Activated CD4-positive, alpha-beta T cell treated with anti-CD3 and anti-CD28 coated beads for 1 hour (primary cell): ENCODE results near the gene SMIM45.

Experiments used
- DNase-seq: peaks from one replicate; pipeline ENCODE4 v3.0.0-alpha.2; 2020

SMIM45 gene

DNA sequence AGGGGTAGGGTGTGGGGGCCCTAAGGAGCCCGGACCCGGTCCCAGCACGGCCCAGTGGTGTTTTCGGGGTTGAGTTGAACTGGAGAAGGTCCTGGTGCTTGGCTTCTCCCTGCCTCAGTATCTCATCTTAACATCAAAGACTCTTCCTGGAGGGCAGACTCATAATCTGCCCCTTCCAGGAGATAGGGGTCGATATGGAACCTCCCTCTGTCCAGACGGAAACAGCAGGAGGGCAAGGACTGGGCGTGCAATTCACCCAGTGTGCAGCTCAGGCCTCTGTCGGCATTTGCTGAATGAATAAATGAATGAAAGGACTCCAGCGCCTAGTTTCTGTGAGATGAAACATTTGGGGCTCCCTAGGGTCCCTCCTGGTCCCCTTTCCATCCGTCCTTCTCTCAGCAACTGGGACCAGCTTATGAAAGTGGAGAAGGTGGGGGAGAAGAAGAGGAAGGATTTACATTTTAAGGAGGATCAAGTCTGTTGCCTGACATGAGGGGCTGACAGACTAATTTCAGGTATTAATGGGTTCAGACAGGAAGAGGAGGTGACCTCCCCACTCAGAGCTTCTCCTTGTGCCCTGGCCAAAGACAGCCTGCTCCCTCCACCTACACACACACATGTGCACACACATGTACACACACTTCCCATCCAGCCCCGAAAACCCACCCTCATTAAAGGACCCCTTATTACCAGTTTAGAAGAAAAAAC, 36.0 kb upstream of the SMIM45 start:
- DNase-seq, result no peak

DNA sequence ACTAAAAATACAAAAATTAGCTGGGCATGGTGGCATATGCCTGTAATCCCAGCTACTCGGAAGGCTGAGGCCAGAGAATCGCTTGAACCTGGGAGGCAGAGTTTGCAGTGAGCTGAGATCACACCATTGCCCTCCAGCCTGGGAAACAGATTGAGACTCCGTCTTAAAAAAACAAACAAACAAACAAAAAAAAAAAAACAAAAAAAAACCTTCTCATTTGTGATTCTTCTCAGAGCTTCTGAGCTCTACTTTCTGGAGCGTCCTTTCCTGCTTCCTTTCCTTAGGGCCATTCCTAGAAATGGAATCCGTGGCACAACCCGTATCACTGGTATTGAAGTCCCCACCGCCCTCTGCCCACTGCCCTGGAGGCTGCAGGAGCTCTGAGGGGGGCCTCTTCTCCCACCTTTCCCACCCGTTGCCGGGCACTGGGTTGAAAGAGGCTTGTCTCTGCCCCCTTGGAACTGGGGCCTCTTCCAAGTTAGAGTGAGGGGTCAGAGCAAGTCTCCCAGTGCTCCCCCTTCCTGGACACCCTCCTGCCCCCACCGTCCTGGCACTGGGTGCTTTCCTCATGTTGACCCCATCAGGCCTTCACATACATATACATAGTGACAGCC, 35.1 kb upstream of the SMIM45 start:
- no peak for DNase-seq

DNA sequence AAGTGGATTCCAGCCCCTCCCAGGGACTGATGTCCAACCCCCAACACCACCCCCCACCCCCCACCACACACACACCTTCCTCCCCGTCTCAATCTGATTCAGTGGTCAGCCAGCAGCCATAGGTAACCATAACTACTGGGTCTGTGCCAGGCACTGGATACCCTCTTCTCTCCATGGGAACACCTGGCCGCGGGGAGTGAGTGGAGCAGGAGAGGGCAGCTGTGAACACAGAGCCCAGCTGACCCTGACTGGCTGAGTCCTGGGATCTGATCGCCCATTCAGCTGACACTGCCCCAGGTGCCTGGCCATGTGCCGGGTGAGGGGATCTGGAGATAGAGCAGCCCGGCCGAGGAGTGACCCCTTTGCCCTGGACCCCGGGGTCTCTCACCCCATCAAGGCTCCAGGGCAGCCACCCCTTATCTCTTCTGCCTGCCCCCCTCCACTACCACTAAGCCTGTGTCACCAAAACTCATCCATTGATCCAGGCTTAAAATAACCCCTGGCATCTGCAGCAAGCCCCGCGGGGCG, 34.5 kb upstream of the SMIM45 start:
- DNase-seq, result no peak

DNA sequence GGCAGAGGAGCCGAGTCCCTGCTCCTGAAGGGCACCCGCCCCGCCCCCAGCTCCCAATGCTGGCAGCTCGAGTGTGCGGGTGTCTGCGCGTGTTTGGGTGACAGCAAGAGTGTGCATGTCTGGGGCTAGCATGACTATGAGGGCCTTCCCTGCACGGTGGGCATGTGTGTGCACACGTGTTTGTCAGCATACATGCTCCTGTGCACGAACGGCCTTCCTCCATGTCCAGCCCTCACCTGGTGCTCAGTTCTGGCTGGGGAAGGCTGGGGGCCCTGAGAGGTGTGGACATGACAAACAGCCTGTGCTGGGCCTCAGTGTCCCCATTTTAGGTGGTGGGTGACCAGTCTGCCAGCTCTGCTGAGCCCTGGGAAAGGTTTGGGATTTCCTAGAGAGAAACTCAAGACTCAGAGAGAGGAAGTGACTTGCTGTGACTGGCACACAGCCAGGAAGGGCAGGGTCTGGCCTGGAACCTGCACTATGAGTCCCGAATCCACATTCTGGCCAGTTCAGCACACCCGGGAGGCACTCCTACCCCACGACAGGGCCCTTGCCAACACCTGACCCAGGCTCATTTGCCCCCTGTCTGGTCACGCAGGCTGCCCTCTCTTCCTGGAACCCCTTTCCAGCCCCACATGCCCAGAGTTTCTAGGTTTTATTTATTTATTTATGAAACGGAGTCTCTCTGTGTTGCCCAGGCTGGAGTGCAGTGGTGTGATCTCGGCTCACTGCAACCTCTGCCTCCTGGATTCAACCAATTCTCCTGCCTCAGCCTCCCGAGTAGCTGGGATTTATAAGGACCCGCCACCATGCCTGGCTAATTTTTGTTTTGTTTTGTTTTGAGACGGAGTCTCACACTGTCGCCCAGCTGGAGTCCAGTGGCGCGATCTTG, 33.8 kb upstream of the SMIM45 start:
- DNase-seq, result no peak

DNA sequence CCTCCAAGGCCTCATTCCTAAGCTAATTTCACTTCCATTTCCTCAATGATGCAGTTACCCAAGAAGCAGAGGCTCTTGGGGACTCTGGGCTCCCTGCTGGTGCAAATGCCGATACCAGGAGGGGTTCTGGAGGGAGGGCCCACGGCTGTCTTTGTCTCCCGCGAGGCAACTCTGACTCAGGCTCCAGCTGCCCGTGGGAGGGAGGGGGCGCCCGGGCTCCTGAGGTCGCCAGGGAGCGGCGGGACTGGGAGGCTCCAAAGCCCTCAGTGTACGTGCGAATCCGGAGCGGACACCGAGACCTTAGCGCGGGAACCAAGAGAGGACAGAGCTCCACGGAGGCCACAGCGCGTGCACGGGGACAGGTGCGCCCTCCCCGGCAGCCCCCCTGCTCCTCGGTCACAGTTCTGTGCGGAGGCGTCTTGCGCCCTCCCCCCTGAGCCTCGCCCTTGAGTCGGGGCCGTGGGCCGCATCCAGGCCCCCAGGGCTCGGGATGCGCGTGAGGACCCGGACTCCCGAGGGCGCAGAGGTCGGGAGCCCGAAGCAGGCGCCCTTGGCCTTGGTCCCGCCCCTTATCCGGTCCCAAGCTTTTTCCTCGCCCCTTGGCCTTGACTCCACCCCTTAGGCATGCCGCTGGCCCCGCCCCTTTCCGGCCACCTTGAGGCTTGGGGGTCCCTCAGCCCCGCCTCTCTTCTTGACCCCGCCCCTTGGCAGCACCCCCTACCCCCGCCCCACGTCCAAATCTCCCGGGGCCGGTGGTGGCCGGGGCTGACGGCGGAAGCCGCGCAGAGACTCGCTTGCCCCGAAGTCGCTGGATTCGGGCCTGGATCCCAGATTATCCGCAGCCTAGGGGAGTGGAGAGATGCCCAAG, 32.4 kb upstream of the SMIM45 start:
- DNase-seq, result peak; percentile 22

DNA sequence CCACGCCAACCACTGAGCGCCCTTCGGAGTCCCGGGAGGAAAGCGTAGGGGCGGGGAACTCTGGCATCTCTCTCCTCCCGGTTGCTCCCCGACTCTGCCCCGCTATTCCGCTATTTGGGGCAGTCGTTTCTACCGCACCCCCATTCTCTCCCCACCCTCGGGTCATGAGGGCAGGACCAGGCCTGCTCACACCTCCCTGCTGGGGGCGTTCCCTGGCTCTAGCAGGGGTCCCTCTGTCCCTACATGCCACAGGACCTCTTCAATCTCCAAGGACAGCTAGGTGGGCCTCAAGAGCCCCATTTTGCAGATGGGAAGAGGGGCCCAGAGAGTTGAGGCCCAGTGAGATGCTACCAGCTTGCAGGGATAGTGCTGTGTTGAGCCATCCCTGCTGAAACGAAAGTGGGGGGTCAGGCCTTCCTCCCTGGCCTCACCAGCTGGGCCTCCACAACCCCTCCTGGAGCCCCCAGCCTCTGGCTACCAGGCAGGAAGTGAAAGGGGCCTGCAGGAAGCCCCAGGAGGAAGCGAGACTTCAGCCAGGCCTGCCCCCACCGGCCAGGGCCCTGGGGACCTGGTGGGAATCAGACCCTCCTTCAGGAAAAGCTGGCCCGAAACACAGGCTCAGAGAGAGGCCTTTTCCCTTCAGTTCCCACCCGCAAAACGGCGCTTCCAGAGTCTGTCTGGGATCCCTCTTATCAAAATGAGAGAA, 31.5 kb upstream of the SMIM45 start:
- DNase-seq, result no peak

DNA sequence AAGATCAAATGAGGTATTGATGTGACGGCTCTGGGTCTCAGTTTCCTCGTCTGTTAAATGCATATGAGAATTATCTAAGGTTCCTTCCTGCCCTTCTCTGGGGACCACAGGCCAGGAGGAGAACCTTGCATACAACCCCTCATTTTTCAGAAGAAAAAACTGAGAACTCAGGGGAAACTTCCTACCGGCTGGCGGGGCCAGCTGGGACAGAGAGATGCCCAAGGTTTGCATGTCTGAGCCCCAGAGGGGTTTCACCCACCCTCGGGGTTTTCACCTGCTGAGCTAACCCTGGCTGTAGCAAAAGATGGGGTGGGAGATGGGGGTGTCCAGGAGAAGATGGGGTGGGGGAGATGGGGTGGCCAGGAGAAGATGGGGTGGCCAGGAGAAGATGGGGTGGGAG, 29.6 kb upstream of the SMIM45 start:
- no peak for DNase-seq

DNA sequence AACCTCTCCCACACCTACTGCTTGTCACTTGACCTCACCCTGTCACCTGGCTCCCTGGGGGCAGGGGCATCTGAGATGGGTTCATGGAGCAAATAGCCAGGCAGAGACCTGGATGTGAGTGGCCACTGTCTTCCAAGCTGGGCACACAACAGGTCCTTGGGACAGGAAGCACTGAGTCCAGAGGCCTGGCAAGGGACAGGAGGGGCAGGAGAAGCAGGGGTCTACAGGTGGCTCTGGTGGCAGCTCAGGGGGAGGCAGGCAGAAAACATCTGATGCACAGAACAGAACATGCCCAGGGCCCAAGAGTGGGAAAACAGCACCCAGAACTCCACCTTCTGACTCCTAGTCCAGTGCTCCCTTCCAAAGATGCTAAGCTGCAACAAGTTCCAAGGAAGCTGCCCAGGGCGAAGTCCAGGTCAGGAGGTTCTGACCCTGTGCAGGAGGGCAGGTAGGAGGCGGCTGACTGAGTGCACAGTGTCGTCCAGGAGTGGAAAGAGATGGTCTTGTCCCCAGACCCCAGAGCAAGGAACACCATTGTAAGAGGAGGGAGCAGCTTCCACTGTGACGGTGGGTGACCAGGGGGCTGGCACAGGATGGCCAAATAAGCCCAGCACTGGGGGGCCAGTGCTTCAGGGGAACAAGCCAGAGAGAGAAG, 28.9 kb upstream of the SMIM45 start:
- DNase-seq, result no peak

DNA sequence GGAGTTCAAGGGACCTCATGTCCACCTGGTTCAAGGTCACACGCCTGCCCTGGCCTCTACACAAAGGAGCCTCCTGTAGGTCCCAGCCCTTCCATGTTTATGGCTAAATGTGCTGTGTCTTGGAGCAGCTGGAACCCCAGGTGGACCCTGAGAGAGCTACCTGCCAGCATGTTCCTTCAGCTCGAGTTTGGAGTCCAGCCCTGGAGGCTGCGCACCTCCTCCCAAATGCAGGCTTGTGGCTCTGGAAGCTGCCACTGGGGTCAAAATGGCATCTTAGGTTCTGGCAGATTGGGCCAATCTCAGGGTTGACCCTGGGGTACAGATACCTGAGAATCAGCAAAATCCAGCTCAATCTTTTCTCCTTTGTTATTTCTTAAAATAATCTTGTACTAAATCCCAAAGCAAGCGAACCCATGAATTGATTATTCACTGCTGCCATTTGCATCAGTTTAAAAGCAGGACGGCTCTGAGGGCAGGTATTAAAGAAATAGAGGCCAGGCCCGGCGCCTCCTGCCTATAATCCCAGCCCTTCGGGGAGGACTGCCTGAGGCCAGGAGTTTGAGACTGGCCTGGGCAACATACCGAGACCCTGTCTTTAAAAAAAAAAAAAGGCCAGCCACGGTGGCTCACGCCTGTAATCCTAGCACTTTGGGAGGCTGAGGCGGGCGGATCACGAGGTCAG, 28.2 kb upstream of the SMIM45 start:
- DNase-seq, result no peak

DNA sequence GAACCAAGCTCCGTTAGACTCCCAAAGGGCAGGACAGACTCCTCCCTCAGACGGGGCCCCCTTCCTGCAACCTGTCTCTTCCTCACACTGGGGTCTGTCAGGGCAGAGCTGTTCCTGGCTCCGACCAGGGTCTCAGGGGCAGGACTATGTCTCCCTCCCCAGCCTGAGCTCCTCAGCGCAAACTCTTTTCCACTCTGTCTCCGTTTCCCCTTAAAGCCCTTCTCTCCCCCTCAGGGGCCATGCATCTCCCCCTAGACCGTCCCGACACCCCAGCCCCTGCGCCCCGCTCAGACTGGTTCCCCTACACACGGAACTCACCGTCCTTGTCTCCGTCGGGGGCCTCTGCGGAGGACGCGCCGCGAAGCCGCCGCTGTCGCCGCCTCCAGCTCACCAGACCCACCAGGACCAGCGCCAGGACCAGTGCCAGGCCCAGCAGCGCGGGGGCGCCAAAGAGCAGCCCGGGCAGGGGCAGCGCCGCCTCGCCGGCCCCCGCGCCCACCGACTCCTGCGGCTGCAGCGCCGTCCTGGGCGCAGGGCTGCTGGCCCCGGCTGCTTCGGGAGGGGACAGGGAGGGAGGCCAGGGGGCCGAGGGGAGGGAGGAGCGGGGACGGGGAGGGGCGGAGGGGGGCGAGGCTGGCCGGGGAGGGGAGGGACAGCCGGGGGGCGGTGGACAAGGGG, 26.0 kb upstream of the SMIM45 start:
- DNase-seq, result peak; percentile 64

DNA sequence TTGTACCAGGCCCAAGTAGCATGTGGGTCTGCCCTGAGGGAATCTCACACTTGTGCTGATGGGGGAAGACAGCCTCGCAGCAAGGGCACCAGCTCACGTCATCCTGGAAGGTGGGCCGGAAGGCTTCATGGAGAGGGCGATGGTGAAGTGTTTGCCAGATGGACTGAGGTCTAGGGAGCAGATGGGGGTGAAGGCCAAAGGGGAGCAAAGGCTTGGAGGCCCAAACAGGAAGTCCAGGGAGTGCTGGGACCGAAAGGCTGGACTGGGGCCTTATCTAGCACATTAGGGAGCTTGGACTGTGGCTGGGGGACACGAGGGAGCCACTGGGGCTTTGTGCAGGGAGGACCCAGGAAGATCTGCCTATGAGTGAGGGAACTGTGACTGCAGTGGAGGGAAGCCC, 24.1 kb upstream of the SMIM45 start:
- DNase-seq, result no peak

DNA sequence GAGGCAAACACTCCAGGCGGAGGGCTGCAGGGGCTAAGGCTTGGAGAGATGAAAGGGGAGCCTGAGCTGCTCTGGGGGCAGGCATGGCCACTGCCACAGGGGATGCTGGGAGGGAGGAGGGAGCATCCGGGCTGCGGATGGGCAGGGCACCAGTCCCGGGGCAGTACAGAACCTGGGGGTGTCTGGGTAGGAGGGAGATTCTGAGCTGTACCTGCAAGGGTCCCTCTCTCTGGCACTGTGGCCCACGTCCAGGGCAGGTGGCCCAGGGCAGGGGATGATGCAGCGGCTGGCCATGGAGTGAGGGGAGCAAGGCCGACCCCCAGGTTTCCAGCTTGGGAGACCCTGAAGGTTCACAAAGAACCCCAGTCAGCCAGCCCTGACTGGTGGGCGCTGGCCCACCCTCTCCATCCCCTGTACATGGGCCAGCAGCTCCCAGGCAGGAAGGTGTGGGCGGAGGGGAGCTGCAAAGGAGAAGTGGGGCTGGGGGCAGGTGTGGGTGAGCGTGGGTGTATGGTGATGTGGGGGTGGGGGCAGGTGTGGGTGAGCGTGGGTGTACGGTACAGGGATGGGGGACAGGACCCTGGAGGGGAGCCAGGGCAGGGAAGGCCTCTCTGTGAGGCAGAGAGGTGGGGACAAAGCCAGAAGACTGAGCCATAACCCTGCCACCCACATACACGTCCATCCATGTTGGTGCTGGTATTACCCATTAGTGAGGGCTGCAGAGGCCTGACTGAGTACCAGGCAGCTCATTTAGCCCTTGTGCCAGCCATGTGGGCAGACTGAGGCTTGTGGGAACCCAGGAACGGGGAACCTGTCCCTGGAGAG, 23.1 kb upstream of the SMIM45 start:
- DNase-seq, result no peak

DNA sequence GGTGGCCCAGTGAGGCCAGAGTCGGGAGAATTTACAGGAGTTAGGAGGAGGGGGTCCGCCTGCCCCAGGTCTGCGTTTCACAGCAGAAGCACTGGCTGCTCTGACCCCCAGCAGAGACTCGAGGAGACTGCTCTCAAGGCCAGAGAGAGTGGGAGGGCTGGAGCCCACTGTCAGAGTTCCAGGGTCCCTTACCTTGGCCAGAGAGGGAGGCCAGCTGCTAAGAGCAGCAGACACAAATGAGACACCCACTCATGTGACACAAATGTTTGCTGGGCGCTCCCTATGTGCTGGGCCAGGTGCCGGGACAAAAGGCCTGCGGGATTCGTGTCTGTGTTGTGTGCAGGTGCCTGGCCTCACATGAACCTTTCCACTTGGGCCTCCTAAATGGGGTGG, 22.5 kb upstream of the SMIM45 start:
- DNase-seq, result no peak

DNA sequence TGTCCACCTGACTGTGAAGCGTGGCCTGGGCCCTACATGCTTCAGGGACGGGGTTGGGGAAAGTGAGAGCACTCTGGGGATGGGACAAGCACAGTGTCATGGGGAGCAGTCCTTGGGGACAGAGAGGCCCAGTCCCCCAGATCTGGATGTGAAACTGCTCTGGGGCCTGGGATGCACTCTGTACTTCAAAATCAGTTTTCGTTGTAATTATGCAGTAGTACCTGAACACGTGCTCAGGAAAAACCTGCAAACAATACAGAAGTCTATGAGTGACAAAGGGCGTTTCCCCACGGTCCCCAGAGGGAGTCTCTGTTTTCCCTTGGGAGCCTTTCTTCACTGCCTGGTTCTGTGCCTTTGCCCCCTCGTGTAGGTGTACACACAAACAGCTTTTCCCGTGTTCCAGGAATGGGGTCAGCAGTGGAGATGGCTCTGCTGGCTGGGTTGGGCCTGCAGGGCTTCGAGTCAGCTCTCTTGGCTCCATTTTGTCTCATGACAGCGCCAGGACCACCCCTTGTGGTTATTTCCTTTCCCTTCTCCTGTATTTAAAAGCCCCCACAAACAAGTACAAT, 20.2 kb upstream of the SMIM45 start:
- DNase-seq, result no peak

DNA sequence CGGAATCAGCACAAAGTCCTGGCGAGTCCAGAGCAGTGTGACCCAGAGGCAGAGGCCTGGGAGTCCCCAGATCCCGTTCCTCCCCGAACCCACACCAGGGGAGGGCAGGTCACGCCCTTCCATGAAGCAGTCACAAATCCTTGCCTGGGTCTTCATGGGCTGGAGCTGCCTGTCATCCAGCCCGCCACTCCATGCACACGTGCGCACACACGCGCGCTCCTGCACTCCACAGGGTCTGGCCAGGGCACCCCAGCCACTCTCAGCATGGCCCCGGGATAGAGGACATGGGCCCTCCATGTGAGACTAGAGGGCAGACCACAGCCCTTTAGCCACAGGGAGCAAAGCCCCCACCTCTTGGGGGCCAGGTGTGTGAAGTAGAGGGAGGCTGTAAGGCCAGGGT, 19.6 kb upstream of the SMIM45 start:
- DNase-seq, result no peak

DNA sequence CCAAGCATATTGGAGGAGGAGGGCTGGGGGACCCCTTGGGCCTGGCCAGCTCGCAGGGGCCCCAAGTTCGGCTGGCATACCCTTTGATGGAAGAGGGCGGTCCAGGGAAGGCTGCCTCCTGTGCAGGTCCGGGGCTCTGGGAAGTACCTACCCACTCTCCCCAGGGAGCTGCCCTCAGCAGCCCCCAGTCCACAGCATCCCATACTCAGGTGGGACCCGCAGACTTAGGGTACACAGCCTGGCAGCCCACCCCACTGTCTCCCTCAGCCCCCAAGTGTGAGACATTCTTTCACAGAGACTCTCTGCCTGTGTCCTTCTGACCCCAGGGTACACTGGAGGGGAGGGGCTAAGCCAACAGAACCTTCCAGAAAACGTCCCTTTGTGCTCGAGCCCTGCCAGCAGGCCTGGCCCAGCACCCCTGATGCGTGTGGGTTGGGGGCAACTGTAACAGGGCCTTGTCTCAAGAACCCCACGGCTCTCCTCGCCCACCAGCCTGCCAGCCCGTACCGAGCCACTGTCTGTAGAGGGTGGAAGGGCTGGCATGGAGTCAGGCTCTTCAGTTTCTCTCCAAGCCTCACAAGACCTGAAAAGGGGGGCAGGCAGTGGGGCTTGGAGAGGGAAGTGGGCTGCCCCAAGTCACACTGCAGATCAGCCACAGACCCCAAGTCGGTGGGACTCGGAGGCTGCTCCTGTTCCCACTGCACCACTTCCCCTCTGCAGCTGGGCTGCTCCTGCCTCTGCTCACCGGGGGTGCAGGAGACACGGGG, 18.4 kb upstream of the SMIM45 start:
- DNase-seq, result no peak

DNA sequence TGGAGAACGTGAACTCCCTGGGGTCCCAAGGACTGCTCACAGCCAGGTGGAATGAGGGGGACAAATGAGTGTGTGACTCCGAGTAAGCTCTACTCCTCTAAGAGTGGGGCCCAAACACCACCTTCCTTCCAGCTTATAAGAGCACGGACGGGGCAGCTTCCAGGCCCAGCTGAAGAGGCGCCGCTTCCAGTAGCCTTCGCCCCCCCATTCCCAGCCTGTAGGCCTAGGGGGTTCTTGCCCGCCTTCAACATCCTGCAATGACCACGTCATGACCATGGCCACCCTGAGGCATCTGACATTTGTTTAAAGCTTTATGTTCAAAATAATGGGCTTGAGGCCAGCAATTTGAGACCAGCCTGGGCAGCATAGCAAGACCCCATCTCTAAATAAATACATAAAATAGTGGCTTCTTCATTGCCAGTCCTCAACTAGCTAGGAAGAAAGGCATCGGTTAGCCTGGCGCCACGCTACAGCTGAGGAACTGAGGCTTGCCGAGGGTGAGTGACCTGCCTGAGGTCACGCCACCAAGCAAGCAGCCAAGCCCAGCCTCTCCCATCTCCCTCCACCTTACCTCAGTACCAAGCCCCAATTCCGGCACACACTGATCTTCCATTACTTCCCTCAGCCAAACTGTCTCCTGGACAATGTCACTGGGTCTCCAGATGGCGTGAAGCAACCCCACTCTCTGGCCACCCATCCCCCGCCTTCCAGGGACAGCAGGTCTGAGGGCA, 17.5 kb upstream of the SMIM45 start:
- DNase-seq, result no peak

DNA sequence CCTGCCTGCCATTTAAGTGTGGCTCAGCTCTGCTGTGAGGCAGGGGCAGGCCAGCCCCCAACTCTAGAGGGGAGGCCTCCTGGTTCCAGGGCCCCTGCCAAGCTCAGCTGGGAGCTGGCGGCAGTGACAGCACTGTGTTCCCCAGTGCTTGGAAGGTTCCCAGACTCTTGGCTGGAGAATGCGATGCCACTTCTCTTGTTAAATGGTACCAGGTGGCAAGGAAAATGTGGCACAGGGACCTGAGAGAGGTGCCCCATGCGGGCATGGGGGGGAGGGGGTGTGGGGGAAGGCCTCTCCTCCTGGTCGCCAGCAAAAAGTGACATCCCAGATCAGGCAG, 17.0 kb upstream of the SMIM45 start:
- DNase-seq, result no peak
